HG03103 (cell line): ENCODE measurements around the gene DDN.
A peak's percentile ranks its signal among the peaks of the same experiment; 100 is the strongest.

Experiments used
- ATAC-seq: cut with Tn5 transposase; IDR thresholded peaks from one replicate; pipeline ENCODE4 v1.9.1; 2021; ENCODE audit warnings: low read depth; ENCODE audit not compliant: unreplicated experiment

The DDN gene

GRCh38 chr12:49032276-49032675, 33.1 kb upstream of the DDN start:
- no peak for ATAC-seq

GRCh38 chr12:49031573-49032161, 32.5 kb upstream of the DDN start:
- ATAC-seq: no peak

GRCh38 chr12:49030714-49031572, 31.8 kb upstream of the DDN start:
- ATAC-seq: no peak

GRCh38 chr12:49030119-49030518, 30.9 kb upstream of the DDN start:
- no peak for ATAC-seq

- ATAC-seq: no peak
Measured at GRCh38 chr12:49028666-49029275, 29.6 kb upstream of the DDN start.

GRCh38 chr12:49027846-49028555, 28.8 kb upstream of the DDN start:
- ATAC-seq: no peak

- ATAC-seq: no peak
Measured at GRCh38 chr12:49026678-49027480, 27.7 kb upstream of the DDN start.

GRCh38 chr12:49026101-49026500, 26.9 kb upstream of the DDN start:
- ATAC-seq: no peak

- ATAC-seq: no peak
Measured at GRCh38 chr12:49025463-49025862, 26.3 kb upstream of the DDN start.

GRCh38 chr12:49024543-49024942, 25.4 kb upstream of the DDN start:
- ATAC-seq: no peak

GRCh38 chr12:49023812-49024211, 24.6 kb upstream of the DDN start:
- no peak for ATAC-seq

GRCh38 chr12:49022558-49023178, 23.5 kb upstream of the DDN start:
- no peak for ATAC-seq

- no peak for ATAC-seq
Measured at GRCh38 chr12:49021292-49021915, 22.2 kb upstream of the DDN start.

GRCh38 chr12:49020441-49020840, 21.3 kb upstream of the DDN start:
- ATAC-seq: no peak

- ATAC-seq: no peak
Measured at GRCh38 chr12:49019443-49020324, 20.5 kb upstream of the DDN start.

GRCh38 chr12:49019120-49019430, 19.9 kb upstream of the DDN start:
- ATAC-seq: peak; percentile 11

GRCh38 chr12:49018261-49019119, 19.3 kb upstream of the DDN start, which contains the start of gene PRKAG1:
TSS of gene PRKAG1 (minus strand) at chr12:49018776. CDS start at chr12:49018740, 36 bp downstream.
- peak; percentile 81 for ATAC-seq

- no peak for ATAC-seq
Measured at GRCh38 chr12:49017891-49018260, 18.7 kb upstream of the DDN start.
